Activated CD8-positive, alpha-beta memory T cell treated with anti-CD3 and anti-CD28 coated beads for 36 hours (primary cell): ENCODE results near the gene CDK14. TPM values are rescaled to one million over a fixed set of nuclear protein-coding genes. Genes with fewer than 3 reads are reported as not detected.

Experiments
- CTCF ChIA-PET: fragments of 350-600 bp; sonication (Branson Sonifier 250); formaldehyde crosslinking; loops from one replicate; lab custom pipeline; 2021; ENCODE audit warnings: antibody characterized with exemption; lab: Charles Lee
- POLR2A ChIA-PET: fragments of 350-600 bp; sonication (Branson Sonifier 250); formaldehyde crosslinking; loops from one replicate; lab custom pipeline; 2021; ENCODE audit warnings: antibody characterized with exemption; lab: Charles Lee
- total RNA-seq, 2 experiments: library from RNA; stranded (reverse); gene quantifications; one replicate each; pipeline ENCODE4 v1.2.3, GENCODE V29; 2021

CDK14 gene
- total RNA-seq, 2 experiments from 2014 or later: 0.31 to 0.40 TPM

GRCh38 chr7:91135703-91136430 is 539.7 kb downstream of the CDK14 start:
- CTCF ChIA-PET: no interaction called here

GRCh38 chr7:91137153-91137787 is 541.1 kb downstream of the CDK14 start:
- ChIA-PET CTCF (no interaction called here), POLR2A (no interaction called here)

More at GRCh38 chr7:91135703-91136430, 539.7 kb downstream of the CDK14 start:
- POLR2A ChIA-PET: no interaction called here

- CTCF ChIA-PET: no interaction called here
- POLR2A ChIA-PET: no interaction called here
These were observed 541.8 kb downstream of the CDK14 start for GRCh38 chr7:91137788-91138368.

- POLR2A ChIA-PET: no interaction called here
- CTCF ChIA-PET: no interaction called here
These were observed 544.2 kb downstream of the CDK14 start for GRCh38 chr7:91140286-91140685.

GRCh38 chr7:91140982-91141381 is 544.9 kb downstream of the CDK14 start:
- ChIA-PET POLR2A (no interaction called here), CTCF (no interaction called here)

GRCh38 chr7:91142743-91143142 is 546.6 kb downstream of the CDK14 start:
- CTCF ChIA-PET: no interaction called here
- POLR2A ChIA-PET: no interaction called here

- ChIA-PET CTCF (no interaction called here), POLR2A (no interaction called here)
These were observed 553.5 kb downstream of the CDK14 start for GRCh38 chr7:91149341-91150246.

GRCh38 chr7:91151916-91152315 is 555.8 kb downstream of the CDK14 start:
- POLR2A ChIA-PET: no interaction called here
- CTCF ChIA-PET: no interaction called here

- ChIA-PET POLR2A (no interaction called here), CTCF (no interaction called here)
These were observed 560.4 kb downstream of the CDK14 start for GRCh38 chr7:91156316-91157185.

- ChIA-PET CTCF (no interaction called here), POLR2A (no interaction called here)
These were observed 561.6 kb downstream of the CDK14 start for GRCh38 chr7:91157579-91158320.

GRCh38 chr7:91162436-91162835 is 566.3 kb downstream of the CDK14 start:
- POLR2A ChIA-PET: no interaction called here
- CTCF ChIA-PET: no interaction called here

GRCh38 chr7:91164506-91164905 is 568.4 kb downstream of the CDK14 start:
- CTCF ChIA-PET: no interaction called here
- POLR2A ChIA-PET: no interaction called here

GRCh38 chr7:91165006-91165845 is 569.1 kb downstream of the CDK14 start:
- CTCF ChIA-PET: no interaction called here
- POLR2A ChIA-PET: no interaction called here

GRCh38 chr7:91165846-91166230 is 569.7 kb downstream of the CDK14 start:
- CTCF ChIA-PET: no interaction called here

GRCh38 chr7:91168871-91169829 is 573.0 kb downstream of the CDK14 start:
- ChIA-PET POLR2A (no interaction called here), CTCF (interaction anchor here (0.5 kb wide), 1 partner anchor 1268 kb away, joined by 5 read pairs; no protein-coding TSS in a partner anchor)

More at GRCh38 chr7:91165846-91166230, 569.7 kb downstream of the CDK14 start:
- POLR2A ChIA-PET: no interaction called here

GRCh38 chr7:91169830-91170191 is 573.7 kb downstream of the CDK14 start:
- ChIA-PET POLR2A (no interaction called here), CTCF (no interaction called here)
